Activated gamma-delta T cell (primary cell): ENCODE results near the gene MAG.

Experiments used
- DNase-seq: peaks from one replicate; lab custom pipeline; 2025; lab: John Stamatoyannopoulos, UW

The MAG gene

DNA sequence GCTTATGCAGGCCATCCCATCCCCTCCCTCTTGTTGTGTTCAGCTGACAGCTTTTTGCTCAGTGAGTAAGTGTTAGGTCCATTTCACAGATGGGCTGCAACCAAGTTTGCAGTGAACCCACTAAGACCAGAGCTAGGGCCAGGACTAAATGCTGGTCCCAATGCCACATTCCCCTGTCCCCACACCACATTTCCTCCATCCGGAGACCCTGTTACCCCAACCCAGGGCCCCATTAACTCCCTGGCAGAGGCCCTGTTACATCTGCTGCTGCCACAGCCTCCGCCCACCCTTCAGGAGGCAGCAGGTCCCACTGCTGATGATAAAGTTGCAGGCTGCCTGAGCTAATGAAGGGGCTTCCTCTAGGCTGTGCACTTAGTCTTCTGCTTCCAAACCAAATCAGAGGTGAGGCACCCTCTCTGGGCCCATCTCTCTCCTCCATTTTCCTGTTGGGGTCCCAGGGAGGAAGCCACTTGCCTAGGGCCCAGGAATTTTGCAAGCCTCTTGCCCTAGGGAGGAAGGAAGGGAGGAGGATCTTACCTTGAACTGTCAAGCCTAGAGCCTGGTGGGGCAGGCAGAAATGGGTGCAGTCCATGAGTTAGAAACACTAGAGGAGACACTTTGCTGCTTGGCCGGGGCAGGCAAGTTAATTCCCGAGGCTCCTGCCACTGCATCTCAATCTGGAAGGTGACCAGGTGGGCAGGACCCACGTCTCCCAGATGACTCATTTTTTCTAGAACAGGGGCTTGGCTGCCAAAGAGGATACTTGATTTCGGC, 26.6 kb upstream of the MAG start:
- DNase-seq = no peak

DNA sequence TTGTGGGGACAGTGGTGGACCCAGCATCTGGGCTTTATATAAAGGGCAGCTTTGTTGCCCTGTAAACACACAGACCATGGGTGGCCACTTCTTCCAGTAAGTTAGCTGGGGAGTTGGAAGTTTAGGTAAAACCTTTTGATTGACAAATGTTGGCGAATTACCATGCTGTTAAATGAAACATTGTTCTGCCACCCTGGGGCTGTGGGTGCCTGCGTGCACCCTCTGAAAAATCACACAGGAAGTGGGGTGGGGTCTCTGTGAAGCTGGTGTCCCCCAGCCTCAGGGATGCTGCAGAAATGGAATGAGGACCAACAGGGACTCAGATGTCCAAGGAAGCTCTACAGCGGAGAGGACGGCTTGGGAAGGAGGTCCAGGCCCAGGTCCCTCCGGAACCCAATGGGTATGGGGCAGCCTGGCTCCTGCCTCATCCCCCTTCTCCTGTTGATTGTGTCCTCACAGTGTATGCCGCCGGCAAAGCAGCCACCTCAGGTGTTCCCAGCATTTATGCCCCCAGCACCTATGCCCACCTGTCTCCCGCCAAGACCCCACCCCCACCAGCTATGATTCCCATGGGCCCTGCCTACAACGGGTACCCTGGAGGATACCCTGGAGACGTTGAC, 26.0 kb upstream of the MAG start:
- DNase-seq = no peak

DNA sequence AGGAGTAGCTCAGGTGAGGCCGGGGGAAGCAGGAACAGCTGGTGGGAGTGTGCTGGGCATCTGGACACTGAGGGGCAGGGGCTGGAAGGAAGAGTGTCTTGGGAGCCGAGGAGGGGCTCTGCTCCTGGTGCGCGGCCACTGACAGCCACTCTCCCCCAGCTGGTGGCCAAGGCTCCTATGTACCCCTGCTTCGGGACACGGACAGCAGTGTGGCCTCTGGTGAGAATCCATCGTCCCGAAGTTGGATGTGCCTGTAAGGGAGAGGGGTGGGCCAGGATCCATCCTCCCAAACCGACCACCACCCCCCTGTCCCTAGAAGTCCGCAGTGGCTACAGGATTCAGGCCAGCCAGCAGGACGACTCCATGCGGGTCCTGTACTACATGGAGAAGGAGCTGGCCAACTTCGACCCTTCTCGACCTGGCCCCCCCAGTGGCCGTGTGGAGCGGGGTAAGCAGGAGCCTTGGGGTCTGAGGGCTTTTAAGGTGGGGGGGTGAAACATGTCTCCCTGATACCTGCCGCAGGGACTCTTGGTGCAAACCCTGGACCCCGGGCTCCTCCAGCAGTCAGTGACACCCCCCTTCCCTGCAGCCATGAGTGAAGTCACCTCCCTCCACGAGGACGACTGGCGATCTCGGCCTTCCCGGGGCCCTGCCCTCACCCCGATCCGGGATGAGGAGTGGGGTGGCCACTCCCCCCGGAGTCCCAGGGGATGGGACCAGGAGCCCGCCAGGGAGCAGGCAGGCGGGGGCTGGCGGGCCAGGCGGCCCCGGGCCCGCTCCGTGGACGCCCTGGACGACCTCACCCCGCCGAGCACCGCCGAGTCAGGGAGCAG, 25.2 kb upstream of the MAG start:
- DNase-seq = no peak

DNA sequence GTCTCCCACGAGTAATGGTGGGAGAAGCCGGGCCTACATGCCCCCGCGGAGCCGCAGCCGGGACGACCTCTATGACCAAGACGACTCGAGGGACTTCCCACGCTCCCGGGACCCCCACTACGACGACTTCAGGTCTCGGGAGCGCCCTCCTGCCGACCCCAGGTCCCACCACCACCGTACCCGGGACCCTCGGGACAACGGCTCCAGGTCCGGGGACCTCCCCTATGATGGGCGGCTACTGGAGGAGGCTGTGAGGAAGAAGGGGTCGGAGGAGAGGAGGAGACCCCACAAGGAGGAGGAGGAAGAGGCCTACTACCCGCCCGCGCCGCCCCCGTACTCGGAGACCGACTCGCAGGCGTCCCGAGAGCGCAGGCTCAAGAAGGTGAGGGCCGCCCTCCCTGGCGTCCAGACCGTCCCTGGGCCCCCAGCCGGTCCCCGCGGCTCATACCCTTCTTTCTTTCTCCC, 24.6 kb upstream of the MAG start:
- peak; percentile 29 for DNase-seq

DNA sequence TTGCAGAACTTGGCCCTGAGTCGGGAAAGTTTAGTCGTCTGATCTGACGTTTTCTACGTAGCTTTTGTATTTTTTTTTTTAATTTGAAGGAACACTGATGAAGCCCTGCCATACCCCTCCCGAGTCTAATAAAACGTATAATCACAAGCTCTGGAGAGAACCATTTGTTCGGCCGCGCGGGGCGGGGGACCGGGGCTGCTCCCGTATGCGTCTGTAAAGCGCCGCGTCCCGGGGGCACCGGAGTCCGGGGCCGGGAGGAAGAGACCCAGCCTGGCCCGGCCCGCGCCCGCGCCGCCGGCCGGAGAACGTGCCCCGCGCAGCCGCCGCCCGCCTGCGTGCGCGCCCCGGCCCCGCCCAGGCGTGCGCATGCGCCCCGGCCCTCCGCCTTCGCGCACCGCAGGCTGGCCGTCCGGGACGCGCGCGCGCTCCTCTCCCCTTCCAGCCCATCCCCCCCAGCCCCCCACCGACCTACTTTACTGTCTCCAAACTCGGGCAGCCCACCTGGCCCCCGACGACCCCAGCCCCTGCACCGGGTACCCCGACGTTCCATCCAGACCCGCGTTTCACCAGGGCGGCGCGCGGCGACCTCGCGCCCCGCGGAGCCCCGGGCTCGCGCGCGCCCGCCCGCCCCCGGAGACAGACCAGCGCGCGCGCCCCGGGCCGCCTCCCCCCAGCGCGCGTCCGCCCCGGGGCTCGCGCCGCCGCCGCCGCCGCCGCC, 24.0 kb upstream of the MAG start:
- peak; percentile 63 for DNase-seq

DNA sequence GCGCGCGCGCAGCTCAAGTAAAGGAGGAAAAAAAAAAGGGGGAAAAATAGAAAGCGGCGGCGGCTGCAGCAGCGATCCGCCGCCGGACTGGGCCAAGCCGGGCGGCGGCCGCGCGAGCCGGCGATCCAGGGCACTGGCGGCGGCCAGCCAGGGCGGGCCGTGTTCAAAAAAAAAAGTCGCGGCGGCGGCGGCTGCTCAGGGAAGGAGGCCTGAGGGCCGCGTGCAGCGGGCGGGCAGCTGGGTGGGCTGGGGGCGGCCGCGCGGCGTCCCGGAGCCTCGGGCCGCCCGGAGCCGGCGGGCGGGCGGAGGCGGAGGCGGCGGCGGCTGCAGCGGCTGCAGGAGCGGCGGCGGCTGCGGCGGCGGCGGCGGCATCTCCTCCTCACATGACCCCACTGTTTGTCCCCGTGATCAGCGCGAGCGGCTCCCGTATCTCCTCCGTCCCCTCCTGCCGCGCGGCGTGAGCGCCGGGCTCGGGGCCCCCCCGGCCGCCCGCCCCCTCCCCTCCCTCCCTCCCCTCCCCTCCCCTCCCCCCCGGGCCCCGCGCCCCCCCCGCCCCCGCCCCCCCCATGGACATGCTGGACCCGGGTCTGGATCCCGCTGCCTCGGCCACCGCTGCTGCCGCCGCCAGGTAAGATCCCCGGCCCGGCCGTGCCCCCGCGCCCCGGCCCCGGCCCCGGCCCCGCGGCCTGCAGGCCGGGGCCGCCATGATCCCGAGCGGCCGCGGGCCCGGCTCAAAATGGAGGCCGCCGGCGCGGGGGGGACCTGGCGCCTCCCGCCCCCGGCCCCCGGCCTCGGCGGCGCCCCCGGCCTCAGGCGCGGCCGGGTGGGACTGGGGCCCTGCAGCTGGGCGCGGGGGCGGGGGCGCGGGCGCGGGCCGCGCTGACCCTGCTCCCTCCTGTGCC, 23.2 kb upstream of the MAG start, which contains the start of gene USF2:
TSS of gene USF2 (plus strand) at position 427 of the 902 bp plus-strand sequence. CDS start at position 567, 140 bp downstream.
- peak; percentile 52 for DNase-seq

DNA sequence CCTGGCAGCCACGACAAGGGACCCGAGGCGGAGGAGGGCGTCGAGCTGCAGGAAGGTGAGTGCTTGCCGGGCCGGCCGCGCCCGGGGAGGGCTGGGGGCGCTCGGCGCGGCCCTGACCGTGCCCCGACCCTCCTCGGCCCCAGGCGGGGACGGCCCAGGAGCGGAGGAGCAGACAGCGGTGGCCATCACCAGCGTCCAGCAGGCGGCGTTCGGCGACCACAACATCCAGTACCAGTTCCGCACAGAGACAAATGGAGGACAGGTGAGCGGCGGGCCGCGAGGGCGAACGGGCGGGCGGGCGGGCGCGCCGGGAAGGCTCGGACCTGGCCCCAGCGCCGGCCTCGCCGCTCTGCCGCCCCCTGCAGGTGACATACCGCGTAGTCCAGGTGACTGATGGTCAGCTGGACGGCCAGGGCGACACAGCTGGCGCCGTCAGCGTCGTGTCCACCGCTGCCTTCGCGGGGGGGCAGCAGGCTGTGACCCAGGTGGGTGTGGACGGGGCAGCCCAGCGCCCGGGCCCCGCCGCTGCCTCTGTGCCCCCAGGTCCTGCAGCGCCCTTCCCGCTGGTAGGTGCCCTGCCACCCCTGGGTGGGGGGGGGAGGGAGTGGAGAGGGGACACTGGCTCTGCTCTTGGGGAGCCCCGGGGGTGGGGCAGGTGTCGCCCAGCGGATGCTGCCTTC, 22.4 kb upstream of the MAG start:
- DNase-seq = peak; percentile 55

DNA sequence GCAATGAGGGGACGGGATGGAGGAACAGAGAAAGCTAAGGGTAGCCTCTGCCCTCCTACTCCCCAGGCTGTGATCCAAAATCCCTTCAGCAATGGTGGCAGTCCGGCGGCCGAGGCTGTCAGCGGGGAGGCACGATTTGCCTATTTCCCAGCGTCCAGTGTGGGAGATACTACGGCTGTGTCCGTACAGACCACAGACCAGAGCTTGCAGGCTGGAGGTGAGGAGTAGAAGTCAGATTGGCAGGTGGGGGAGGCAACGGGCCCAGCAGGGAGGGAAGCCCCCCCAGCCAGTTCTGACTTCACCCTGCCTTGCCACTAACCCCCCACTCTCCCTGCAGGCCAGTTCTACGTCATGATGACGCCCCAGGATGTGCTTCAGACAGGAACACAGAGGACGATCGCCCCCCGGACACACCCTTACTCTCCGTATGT, 21.6 kb upstream of the MAG start:
- no peak for DNase-seq

DNA sequence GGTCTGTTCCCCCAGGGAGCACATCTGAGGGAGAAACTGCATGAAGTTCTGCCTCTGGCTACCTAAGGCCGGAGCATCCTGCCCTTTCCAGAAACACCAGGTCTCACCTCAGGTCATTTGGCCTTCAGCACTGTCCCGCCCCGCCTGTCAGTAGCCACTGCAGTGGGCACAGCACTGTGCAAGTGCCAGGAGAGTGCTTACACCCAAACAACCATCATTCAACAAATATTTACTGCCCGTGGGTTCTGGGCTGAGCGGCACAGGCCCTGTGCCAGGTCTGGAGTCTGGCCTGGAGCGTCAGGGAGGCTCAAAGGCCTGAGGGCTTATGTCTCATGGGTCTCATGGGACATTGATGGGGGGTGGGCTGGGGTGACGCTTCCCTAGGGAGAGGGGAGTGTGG, 20.4 kb upstream of the MAG start:
- DNase-seq = no peak

DNA sequence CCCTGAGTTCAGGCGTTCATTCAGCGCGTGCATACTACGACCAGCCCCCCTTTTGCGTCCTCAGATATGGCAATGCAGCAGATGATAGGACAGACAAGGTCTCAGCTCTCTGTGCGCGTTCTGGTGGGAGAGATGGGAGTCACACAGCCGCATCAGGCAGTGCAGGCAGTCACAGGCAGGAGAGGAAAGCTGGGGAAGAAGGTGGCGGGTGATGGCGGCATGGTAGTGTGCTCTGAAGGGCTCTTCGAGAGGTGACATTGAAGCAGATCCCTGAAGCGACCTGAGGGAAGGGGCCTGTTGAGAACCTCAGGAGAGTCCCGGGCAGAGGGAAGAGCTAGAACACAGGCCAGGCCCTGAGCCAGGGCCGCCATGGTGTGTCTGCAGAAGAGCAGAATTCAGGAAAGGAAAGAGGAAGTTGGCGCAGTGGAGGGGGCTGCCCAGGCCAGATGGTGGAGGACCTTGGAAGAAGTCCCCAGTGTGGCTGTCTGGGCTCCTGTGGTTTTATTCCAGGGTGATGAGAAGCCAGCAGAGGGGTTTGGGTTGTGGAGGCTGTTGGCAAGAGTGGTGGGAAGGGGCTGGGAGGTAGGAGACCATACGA, 19.7 kb upstream of the MAG start:
- DNase-seq = no peak

DNA sequence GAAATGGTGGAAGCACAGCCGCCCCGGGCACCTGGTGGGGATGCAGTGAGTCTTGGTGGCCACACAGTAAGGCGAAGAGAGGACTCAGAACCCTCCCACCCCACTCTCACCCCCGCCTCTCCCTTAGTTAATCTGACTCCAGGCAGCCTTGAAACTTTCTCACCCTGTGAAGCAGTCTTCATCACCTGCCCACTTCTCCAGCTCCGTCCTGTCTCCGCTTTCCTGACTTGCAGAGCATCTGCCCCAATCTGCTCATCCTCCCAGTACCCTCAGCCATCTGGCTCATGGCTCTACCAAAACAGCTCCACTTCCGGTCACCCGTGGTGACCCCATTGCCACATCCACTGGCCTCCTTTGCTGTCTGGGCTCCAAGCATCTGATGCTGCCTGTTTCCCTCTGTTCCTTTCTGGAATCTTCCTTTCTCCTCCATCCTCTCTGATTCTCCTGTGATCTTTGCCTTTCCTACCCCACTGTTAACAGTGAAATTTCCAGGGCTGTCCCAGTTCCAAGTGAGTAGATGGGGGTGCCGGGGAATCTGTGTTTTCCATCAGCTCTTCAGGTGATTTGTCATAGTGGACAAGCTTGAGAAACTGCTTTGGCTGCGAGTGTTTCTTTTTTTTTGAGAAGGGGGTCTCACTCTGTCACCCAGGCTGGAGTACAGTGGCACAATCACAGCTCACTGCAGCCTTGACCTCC, 18.9 kb upstream of the MAG start:
- no peak for DNase-seq

DNA sequence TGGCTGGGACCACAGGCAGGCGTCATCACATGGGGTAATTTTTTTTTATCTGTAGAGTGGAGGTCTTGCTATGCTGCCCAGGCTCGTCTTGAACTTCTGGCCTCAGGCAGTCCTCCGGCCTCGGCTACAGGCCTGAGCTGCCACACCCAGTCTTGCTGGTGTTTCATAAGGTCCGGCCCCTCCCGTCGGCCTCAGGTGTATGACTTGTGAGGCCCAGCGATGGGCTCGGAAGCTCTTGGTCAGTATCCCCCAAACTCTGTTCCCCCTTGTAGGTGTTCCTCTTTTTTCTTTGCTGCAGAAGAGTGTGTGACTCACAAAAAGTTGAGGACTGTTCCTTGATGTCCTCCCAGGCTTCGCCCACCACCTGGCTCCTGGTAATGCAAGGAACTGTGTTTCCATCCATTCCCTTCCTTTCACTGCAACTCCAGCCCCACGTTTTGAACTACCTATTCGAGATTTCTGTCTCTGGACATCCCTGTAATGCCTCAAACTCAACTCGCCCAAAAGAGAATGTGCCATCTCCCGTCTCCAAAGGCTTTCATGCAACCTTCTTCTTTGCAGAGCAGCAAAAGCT, 18.2 kb upstream of the MAG start:
- no peak for DNase-seq

DNA sequence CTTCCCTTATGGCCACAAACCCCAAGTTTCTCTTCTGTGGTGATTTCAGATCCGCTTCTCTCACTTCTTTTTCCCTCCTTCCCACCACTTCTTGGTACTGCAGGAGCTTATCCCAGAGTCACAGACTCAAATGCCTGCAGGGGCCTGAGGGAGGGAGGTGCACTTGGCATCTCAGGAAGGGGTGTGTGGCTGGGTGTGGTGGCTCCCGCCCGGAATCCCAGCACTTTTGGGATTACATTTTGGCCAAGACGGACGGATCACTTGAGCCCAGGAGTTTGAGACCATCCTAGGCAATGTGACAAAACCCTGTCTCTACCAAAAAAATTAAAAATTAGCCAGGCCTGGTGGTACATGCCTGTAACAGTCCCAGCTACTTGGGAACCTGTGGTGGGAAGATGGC, 17.6 kb upstream of the MAG start:
- DNase-seq = no peak

DNA sequence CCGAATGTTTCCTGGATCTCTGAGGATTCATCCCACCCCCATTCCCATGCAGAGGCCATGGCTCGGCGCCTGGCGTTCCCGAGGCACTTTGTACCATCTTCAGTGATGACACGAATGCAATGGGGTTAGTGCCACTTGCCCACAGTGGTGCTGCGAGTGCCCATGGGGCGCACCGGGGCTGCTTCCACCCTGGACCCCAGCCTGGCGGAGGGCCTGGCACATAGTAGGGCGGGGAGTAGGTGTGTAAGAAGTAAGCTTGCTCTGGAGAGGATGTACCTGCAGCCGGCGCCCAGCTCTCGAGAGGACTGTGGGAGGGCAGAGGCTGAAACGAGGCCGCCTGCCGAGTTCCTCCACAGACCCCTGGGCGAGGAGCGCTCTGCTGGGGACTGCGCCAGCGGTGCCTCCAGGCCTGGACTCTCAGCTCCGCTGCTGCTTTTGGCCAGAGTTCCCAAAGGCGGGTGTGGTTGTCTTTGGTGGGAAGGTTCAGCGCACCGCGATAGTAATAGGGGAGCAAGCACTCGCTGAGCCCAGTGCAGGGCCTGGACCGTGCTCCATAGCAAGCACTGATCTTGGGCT, 15.2 kb upstream of the MAG start:
- no peak for DNase-seq

DNA sequence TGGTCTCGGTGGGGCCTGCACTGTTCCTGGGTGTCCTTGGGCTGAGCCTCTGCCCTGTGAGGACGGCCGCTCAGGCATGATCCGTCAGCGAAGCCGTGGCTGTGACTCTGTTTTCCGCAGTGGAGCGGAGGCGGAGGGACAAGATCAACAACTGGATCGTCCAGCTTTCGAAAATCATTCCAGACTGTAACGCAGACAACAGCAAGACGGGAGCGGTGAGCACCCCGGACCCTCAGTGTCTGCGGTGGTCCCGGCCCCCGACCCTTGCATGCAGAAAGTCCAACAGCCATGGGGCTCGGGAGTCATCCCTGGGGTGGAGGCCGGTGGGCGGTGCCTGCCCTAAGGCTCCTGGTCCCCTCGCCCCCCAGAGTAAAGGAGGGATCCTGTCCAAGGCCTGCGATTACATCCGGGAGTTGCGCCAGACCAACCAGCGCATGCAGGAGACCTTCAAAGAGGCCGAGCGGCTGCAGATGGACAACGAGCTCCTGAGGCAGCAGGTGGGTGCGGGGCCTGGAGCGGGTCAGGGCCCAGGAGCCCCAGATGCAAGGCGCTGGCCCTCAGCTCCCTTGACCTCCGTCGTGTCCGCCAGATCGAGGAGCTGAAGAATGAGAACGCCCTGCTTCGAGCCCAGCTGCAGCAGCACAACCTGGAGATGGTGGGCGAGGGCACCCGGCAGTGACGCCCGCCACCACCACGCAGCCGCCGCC, 13.2 kb upstream of the MAG start:
- no peak for DNase-seq

DNA sequence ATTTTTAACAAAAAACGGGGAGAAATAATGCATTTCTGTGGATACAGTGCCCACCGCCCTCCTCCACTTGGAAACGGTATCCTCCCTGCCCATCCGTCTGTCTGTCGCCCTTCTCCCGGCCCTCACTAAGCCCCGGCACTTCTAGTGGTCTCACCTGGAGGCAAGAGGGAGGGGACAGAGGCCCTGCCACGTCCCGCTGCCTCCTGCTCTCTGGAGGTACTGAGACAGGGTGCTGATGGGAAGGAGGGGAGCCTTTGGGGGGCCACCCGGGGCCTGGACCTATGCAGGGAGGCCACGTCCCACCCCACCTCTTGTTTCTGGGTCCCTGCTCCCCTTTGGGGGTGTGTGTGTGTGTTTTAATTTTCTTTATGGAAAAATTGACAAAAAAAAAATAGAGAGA, 12.6 kb upstream of the MAG start:
- no peak for DNase-seq

DNA sequence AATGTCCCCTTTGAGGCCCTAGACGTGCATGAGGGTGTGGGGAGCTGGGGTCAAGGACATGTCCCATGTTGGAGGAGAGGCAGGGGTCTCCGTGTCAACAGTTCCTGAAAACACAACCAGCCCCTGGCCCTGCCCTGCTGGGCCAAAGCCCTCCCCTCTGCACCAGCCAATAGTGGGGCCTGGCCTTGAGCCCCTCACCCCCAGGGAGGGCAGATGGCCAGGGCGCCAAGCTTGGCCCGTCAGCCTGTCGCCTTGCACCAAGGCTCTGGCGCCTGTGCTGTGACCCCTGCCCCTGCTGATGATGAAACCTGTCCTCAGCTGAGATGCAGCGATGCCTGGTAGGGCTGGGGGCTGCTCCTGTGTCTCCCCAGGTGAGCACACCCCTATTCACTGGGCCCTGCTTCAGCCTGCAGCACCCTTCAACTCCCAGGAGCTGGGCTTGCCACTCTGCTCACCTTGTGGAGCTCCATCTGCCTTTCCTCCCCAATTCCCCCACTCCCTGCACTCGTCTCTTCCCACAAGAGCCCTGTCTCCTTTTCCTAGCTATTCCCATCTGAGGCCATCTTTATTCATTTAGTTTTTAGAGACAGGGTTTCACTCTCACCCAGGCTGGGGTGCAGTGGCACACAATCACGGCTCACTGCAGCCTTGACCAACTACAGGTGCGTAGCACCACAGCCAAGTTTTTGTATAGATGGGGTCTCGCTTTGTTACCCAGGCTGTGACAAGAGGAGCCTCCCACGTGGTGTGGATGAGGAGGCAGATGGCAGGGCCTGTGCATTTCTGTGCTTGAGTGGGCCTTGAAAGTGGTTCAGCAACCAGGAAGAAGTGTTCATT, 11.8 kb upstream of the MAG start:
- no peak for DNase-seq
